IMR-90 (cell line): Measurements from ENCODE around the gene ATIC. TPM values are rescaled to one million over a fixed set of nuclear protein-coding genes. Genes with fewer than 3 reads are reported as not detected.

Source experiments
- ATAC-seq: fragments of 200-7000 bp; cut with Tn5 transposase; 2 replicates; pipeline ENCODE4 v1.9.1; 2020; ENCODE audit warnings: low read depth, mild to moderate bottlenecking, moderate library complexity
- BruUV-seq: library from RNA; stranded (reverse); fragments of 400-500 nt; replicated peaks from 2 replicates; lab custom pipeline; 2021; lab: Mats Ljungman, UMichigan
- CTCF ChIA-PET: fragments of 300-600 bp; formaldehyde crosslinking; extraction: SDS; loops from one replicate; lab custom pipeline; 2021; ENCODE audit warnings: antibody characterized with exemption; lab: Yijun Ruan, JAX
- POLR2A ChIA-PET: fragments of 300-600 bp; sonication (Branson Sonifier 250); formaldehyde crosslinking; loops from one replicate; lab custom pipeline; 2022; ENCODE audit warnings: antibody characterized with exemption; ENCODE audit not compliant: unreplicated experiment; lab: Charles Lee
- DNase-seq: peaks from one replicate; pipeline ENCODE4 v3.0.0; 2013
- H2AFZ ChIP-seq: replicated peaks from 2 replicates; pipeline ENCODE3; 2013; ENCODE audit warnings: low read length, mild to moderate bottlenecking; ENCODE audit not compliant: poor library complexity
- H2AK5ac ChIP-seq: 2 replicates; pipeline ENCODE4 v1.6.1; 2013; ENCODE audit warnings: low read depth, low read length, inconsistent platforms
- H2AK9ac ChIP-seq: replicated peaks from 2 replicates; pipeline ENCODE3; 2013; ENCODE audit warnings: mild to moderate bottlenecking, low read depth, low read length, moderate library complexity; ENCODE audit not compliant: poor library complexity
- H2BK120ac ChIP-seq: 2 replicates; pipeline ENCODE4 v1.6.1; 2013; ENCODE audit warnings: low read depth, low read length, inconsistent platforms
- H2BK15ac ChIP-seq: 3 replicates; pipeline ENCODE4 v1.6.1; 2013; ENCODE audit warnings: low read depth, low read length, inconsistent platforms
- H2BK20ac ChIP-seq: 2 replicates; pipeline ENCODE4 v1.6.1; 2013; ENCODE audit warnings: low read depth, mild to moderate bottlenecking, inconsistent platforms, low read length, moderate library complexity
- H2BK5ac ChIP-seq: 2 replicates; pipeline ENCODE4 v1.6.1; 2013; ENCODE audit warnings: mild to moderate bottlenecking, low read depth, low read length, inconsistent platforms; ENCODE audit not compliant: poor library complexity, severe bottlenecking
- H3K14ac ChIP-seq: replicated peaks from 2 replicates; pipeline ENCODE4 v1.6.1; 2013; ENCODE audit warnings: low read depth, low read length, inconsistent platforms
- H3K18ac ChIP-seq: 2 replicates; pipeline ENCODE4 v1.6.1; 2013; ENCODE audit warnings: low read depth, low read length, control low read depth
- H3K23ac ChIP-seq: 2 replicates; pipeline ENCODE4 v1.6.1; 2013; ENCODE audit warnings: low read depth, low read length, inconsistent platforms
- H3K27ac ChIP-seq: 2 replicates; pipeline ENCODE4 v1.5.1; 2013; ENCODE audit warnings: mild to moderate bottlenecking, control low read depth, low read length; ENCODE audit not compliant: insufficient read depth
- H3K27me3 ChIP-seq: 2 replicates; pipeline ENCODE4 v1.6.1; 2013; ENCODE audit warnings: low read length; ENCODE audit not compliant: control insufficient read depth, insufficient read depth
- H3K36me3 ChIP-seq: 2 replicates; pipeline ENCODE4 v1.6.1; 2013; ENCODE audit warnings: low read length, mixed read lengths; ENCODE audit not compliant: control insufficient read depth, insufficient read depth
- H3K4ac ChIP-seq: 2 replicates; pipeline ENCODE4 v1.6.1; 2013; ENCODE audit warnings: low read depth, low read length, inconsistent platforms
- H3K4me1 ChIP-seq: 2 replicates; pipeline ENCODE4 v1.6.1; 2013; ENCODE audit warnings: low read length, mixed read lengths; ENCODE audit not compliant: control insufficient read depth, insufficient read depth
- H3K4me2 ChIP-seq: 2 replicates; pipeline ENCODE4 v1.6.1; 2013; ENCODE audit warnings: low read depth, mild to moderate bottlenecking, control low read depth, low read length, moderate library complexity
- H3K4me3 ChIP-seq: 2 replicates; pipeline ENCODE4 v1.5.1; 2013; ENCODE audit warnings: low read depth, mild to moderate bottlenecking, control low read depth, low read length, moderate library complexity; ENCODE audit not compliant: insufficient read depth
- H3K56ac ChIP-seq: 2 replicates; pipeline ENCODE4 v1.6.1; 2013; ENCODE audit warnings: low read length, inconsistent platforms; ENCODE audit not compliant: insufficient read depth; ENCODE audit errors: extremely low read depth
- H3K79me1 ChIP-seq, 2 experiments: 2 replicates each; pipeline ENCODE4 v1.6.1; 2013; ENCODE audit warnings: low read length in 2 of 2, inconsistent platforms in 1 of 2, low read depth in 1 of 2
- H3K9ac ChIP-seq: 2 replicates; pipeline ENCODE4 v1.6.1; 2013; ENCODE audit warnings: low read depth, low read length, control low read depth
- H3K9me1 ChIP-seq: 2 replicates; pipeline ENCODE4 v1.6.1; 2013; ENCODE audit warnings: low read length, inconsistent platforms; ENCODE audit not compliant: insufficient read depth
- H3K9me3 ChIP-seq: 2 replicates; pipeline ENCODE4 v1.6.1; 2013; ENCODE audit warnings: low read length; ENCODE audit not compliant: control insufficient read depth, insufficient read depth
- H4K20me1 ChIP-seq: 2 replicates; pipeline ENCODE4 v1.6.1; 2013; ENCODE audit warnings: low read length, inconsistent platforms; ENCODE audit not compliant: insufficient read depth
- H4K5ac ChIP-seq: 2 replicates; pipeline ENCODE4 v1.6.1; 2013; ENCODE audit warnings: mild to moderate bottlenecking, low read depth, low read length, control low read depth
- H4K8ac ChIP-seq, 2 experiments: 2 replicates each; pipeline ENCODE4 v1.6.1; 2013; ENCODE audit warnings: low read depth in 2 of 2, low read length in 2 of 2, control low read depth in 1 of 2, inconsistent platforms in 1 of 2
- H4K91ac ChIP-seq: 2 replicates; pipeline ENCODE4 v1.6.1; 2013; ENCODE audit warnings: low read depth, low read length, inconsistent platforms; ENCODE audit not compliant: insufficient read depth
- BHLHE40 ChIP-seq: fragments of 150-350 bp; IDR thresholded peaks from 2 replicates; pipeline ENCODE4 v1.6.1; 2016; ENCODE audit warnings: mild to moderate bottlenecking, low read depth, low read length
- CEBPB ChIP-seq: IDR thresholded peaks from 2 replicates; pipeline ENCODE4 v1.6.1; 2012; ENCODE audit warnings: low read depth, low read length, improper control_type of control experiment
- CHD1 ChIP-seq: IDR thresholded peaks from 2 replicates; pipeline ENCODE4 v1.6.1; 2012; ENCODE audit warnings: low read depth, low read length, improper control_type of control experiment
- ELK1 ChIP-seq: fragments of 150-350 bp; IDR thresholded peaks from 2 replicates; pipeline ENCODE4 v1.6.1; 2016; ENCODE audit warnings: low read depth, mild to moderate bottlenecking, low read length, moderate library complexity, borderline replicate concordance
- FOS ChIP-seq: fragments of 150-350 bp; IDR thresholded peaks from 2 replicates; pipeline ENCODE4 v1.6.1; 2016; ENCODE audit warnings: low read depth, low read length
- MAFK ChIP-seq: IDR thresholded peaks from 2 replicates; pipeline ENCODE4 v1.6.1; 2012; ENCODE audit warnings: low read depth, low read length, improper control_type of control experiment
- MAZ ChIP-seq: IDR thresholded peaks from 2 replicates; pipeline ENCODE4 v1.6.1; 2012; ENCODE audit warnings: low read depth, mild to moderate bottlenecking, low read length, improper control_type of control experiment, moderate library complexity, borderline replicate concordance
- MXI1 ChIP-seq: IDR thresholded peaks from 2 replicates; pipeline ENCODE4 v1.6.1; 2012; ENCODE audit warnings: low read depth, mild to moderate bottlenecking, low read length, moderate library complexity, borderline replicate concordance
- NFE2L2 ChIP-seq: fragments of 150-350 bp; IDR thresholded peaks from 2 replicates; pipeline ENCODE4 v1.6.1; 2016; ENCODE audit warnings: low read depth, mild to moderate bottlenecking, low read length
- POLR2A ChIP-seq: IDR thresholded peaks from 2 replicates; pipeline ENCODE4 v1.6.1; 2012; ENCODE audit warnings: mild to moderate bottlenecking, low read depth, low read length
- RAD21 ChIP-seq: IDR thresholded peaks from 2 replicates; pipeline ENCODE4 v1.6.1; 2012; ENCODE audit warnings: low read length, improper control_type of control experiment
- RCOR1 ChIP-seq: IDR thresholded peaks from 2 replicates; pipeline ENCODE4 v1.6.1; 2012; ENCODE audit warnings: mild to moderate bottlenecking, low read length, improper control_type of control experiment; ENCODE audit not compliant: insufficient replicate concordance
- RFX5 ChIP-seq: IDR thresholded peaks from 2 replicates; pipeline ENCODE4 v1.8.0; 2012; ENCODE audit warnings: low read depth, mild to moderate bottlenecking, low read length, moderate library complexity
- SMC3 ChIP-seq: fragments of 150-350 bp; IDR thresholded peaks from 2 replicates; pipeline ENCODE4 v1.6.1; 2016; ENCODE audit warnings: low read depth, mild to moderate bottlenecking, antibody characterized with exemption, low read length, moderate library complexity
- USF2 ChIP-seq: fragments of 150-350 bp; IDR thresholded peaks from 2 replicates; pipeline ENCODE4 v1.6.1; 2017; ENCODE audit warnings: mild to moderate bottlenecking, antibody characterized with exemption, low read length, low read depth
- WGBS, 2 experiments: methylation state at CpG; one replicate each; pipeline versions ENCODE4 v1.1.5 to v1.1.7; 2013; ENCODE audit warnings: missing lambda C conversion rate in 2 of 2; ENCODE audit not compliant: insufficient read length in 1 of 2; ENCODE audit errors: extremely low coverage in 2 of 2; 5-methylcytosine and 5-hydroxymethylcytosine counted together
- dilution Hi-C: fragments of 300-500 bp; cut with HindIII; formaldehyde crosslinking; loops from one replicate; pipeline ENCODE4 v1.14.3; 2018; ENCODE audit warnings: low sequenced_read_pairs; ENCODE audit not compliant: unreplicated experiment
- in situ Hi-C: fragments of 300-500 bp; cut with MboI; formaldehyde crosslinking; loops from 3 replicates; pipeline ENCODE4 v1.14.3; 2019; ENCODE audit warnings: low sequenced_read_pairs, inconsistent platforms, mixed read lengths
- intact Hi-C: fragments of 100-400 bp; cut with micrococcal nuclease; formaldehyde crosslinking; loops from 2 replicates; pipeline ENCODE4 v1.10.0; 2022
- polyA plus RNA-seq, 3 experiments: library from polyadenylated mRNA; depleted of rRNA; stranded (reverse); fragments of >200 nt; gene quantifications; 2 replicates each; pipeline ENCODE4 v1.2.3, GENCODE V29; 2012; ENCODE audit warnings: low replicate concordance in 1 of 3
- total RNA-seq: library from RNA; depleted of rRNA; stranded (reverse); fragments of >200 nt; gene quantifications from 2 replicates; pipeline ENCODE4 v1.2.3, GENCODE V29; 2012
- TF ChIP-seq, protein P1 (sequence below): conservative IDR thresholded peaks from 2 replicates; pipeline ENCODE4 v1.5.1; 2012; ENCODE audit warnings: mild to moderate bottlenecking, low read depth, low read length, improper control_type of control experiment

ATIC gene
- total and polyA plus RNA-seq, 2 of the 4 experiments (the other 2 are of a cell fraction), result 30.5 to 101 TPM

DNA sequence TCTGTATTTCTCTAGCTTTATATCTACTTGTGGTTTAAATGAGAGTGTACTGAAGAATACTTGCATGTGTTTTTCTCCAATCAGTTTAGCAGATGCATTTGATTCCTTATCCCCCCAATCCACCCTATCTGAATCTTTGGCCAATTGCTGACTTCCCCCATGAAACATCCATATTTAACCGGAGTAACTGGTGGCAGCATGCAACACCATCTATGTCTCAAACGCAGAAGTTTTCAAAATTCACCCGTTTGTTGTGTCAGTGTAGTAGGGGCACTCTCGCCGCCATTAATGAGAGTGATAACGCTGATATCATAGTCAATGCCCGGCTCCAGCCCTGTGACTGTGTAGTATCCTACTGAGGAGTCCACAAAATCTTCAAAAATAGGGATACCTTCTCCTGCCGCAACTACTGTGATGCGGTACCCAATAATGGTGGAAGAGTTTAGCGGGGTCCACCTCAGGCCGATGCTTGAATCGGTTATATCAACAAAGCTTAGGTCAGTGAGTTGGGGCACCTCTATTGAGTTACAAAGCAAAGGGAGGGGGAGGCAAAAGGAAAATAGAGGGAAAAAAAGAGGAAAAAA, 80.9 kb downstream of the ATIC start:
- H2AFZ ChIP-seq, result no peak overlapping the region
- no peaks in the 10 kb centered on the region for H3K27me3 ChIP-seq
- peaks cover 4% of the 10 kb centered on the region; the same call in 1 of the 2 replicates for H3K9me1 ChIP-seq
- H3K23ac ChIP-seq, result no peak overlapping the region
- no peak overlapping the region for H2BK120ac ChIP-seq
- no peak overlapping the region for H3K56ac ChIP-seq
- peaks cover 8% of the 10 kb centered on the region for H3K4me1 ChIP-seq
- no peak overlapping the region for H3K4me3 ChIP-seq
- dilution Hi-C loops, result no loop called here
- 93% methylated on average over 7 of the region's 12 CpGs; no CpG with 5 or more reads in 1 of the 2 experiments for WGBS, 2 experiments
- H3K36me3 ChIP-seq, result peaks cover 72% of the 10 kb centered on the region
- H3K4ac ChIP-seq, result no peak overlapping the region
- ChIA-PET CTCF (no interaction called here), POLR2A (no interaction called here)
- no peak overlapping the region for H2BK5ac ChIP-seq
- in situ Hi-C loops, result no loop called here
- H4K91ac ChIP-seq, result no peak overlapping the region
- no peak for TF ChIP-seq MAFK
- TF ChIP-seq MAZ, result no peak
- TF ChIP-seq POLR2A, result no peak
- TF ChIP-seq CHD1, result no peak
- TF ChIP-seq SMC3, result no peak
- TF ChIP-seq FOS, result no peak
- TF ChIP-seq ELK1, result no peak
- no peak for TF ChIP-seq RFX5
- no peak for TF ChIP-seq CEBPB
- no peak for TF ChIP-seq USF2
- TF ChIP-seq BHLHE40, result no peak
- TF ChIP-seq, protein P1, sequence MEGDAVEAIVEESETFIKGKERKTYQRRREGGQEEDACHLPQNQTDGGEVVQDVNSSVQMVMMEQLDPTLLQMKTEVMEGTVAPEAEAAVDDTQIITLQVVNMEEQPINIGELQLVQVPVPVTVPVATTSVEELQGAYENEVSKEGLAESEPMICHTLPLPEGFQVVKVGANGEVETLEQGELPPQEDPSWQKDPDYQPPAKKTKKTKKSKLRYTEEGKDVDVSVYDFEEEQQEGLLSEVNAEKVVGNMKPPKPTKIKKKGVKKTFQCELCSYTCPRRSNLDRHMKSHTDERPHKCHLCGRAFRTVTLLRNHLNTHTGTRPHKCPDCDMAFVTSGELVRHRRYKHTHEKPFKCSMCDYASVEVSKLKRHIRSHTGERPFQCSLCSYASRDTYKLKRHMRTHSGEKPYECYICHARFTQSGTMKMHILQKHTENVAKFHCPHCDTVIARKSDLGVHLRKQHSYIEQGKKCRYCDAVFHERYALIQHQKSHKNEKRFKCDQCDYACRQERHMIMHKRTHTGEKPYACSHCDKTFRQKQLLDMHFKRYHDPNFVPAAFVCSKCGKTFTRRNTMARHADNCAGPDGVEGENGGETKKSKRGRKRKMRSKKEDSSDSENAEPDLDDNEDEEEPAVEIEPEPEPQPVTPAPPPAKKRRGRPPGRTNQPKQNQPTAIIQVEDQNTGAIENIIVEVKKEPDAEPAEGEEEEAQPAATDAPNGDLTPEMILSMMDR, result no peak
- no peak for TF ChIP-seq NFE2L2
- TF ChIP-seq RCOR1, result no peak
- no peak for TF ChIP-seq MXI1
- no peak for TF ChIP-seq RAD21
- H3K79me1 ChIP-seq, result peaks cover 43 to 60% of the 10 kb centered on the region in 2 experiments
- no peaks in the 10 kb centered on the region for H3K9me3 ChIP-seq
- H3K4me2 ChIP-seq, result no peak overlapping the region
- DNase-seq (no peak), ATAC-seq (no peak)
- H3K9ac ChIP-seq, result no peak overlapping the region
- intact Hi-C loops, result no loop called here
- no peak overlapping the region for H3K14ac ChIP-seq
- no peak overlapping the region for H4K5ac ChIP-seq
- BruUV-seq, result no TSS peak
- H2BK15ac ChIP-seq, result no peak overlapping the region
- peaks cover 14% of the 10 kb centered on the region for H4K20me1 ChIP-seq
- H4K8ac ChIP-seq, result no peak overlapping the region
- H3K27ac ChIP-seq, result 0 out of 2 replicates have a peak overlapping the region, but pooled peaks have one; percentile 31
- H3K18ac ChIP-seq, result no peak overlapping the region
- H2AK5ac ChIP-seq, result no peak overlapping the region
- H2AK9ac ChIP-seq, result no peak overlapping the region
- H2BK20ac ChIP-seq, result no peak overlapping the region
